Endothelial cell of umbilical vein (primary cell): Measurements from ENCODE around the gene NCK1.

Experiments used
- CTCF ChIP-seq, 2 donors: IDR thresholded peaks; 1 replicate in 1 of 2; 2 replicates in 1 of 2; pipeline ENCODE4 v1.5.1; 2011; ENCODE audit warnings: low read length in 2 of 2, mild to moderate bottlenecking in 2 of 2, moderate library complexity in 2 of 2, control low read depth in 1 of 2, inconsistent platforms in 1 of 2, low read depth in 1 of 2; ENCODE audit not compliant: insufficient read depth in 1 of 2; ENCODE audit errors: extremely low read depth in 1 of 2
- EZH2 ChIP-seq: IDR thresholded peaks from 2 replicates; pipeline ENCODE4 v1.6.1; 2012; ENCODE audit warnings: borderline replicate concordance, low read depth, mild to moderate bottlenecking, moderate library complexity, low read length, inconsistent platforms; ENCODE audit not compliant: severe bottlenecking
- JUN ChIP-seq: IDR thresholded peaks from 2 replicates; pipeline ENCODE4 v1.6.1; 2011; ENCODE audit warnings: borderline replicate concordance, low read depth; ENCODE audit not compliant: insufficient read length, insufficient read depth
- MAX ChIP-seq: IDR thresholded peaks from 2 replicates; pipeline ENCODE4 v1.6.1; 2011; ENCODE audit not compliant: insufficient read depth, insufficient read length
- MYC ChIP-seq: IDR thresholded peaks from one replicate; pipeline ENCODE4 v1.6.1; 2011; ENCODE audit warnings: mild to moderate bottlenecking, low read depth, low read length
- POLR2A ChIP-seq: IDR thresholded peaks from 2 replicates; pipeline ENCODE4 v1.6.1; 2012; ENCODE audit warnings: low read depth, mild to moderate bottlenecking, control low read depth, low read length
- POLR2AphosphoS5 ChIP-seq: IDR thresholded peaks from 2 replicates; pipeline ENCODE4 v1.6.1; 2012; ENCODE audit warnings: low read depth, mild to moderate bottlenecking, control low read depth, low read length, moderate library complexity; ENCODE audit not compliant: insufficient read depth

- no peak for TF ChIP-seq CTCF (IDR thresholded peaks at IDR 0.05; ENCODE audit: extremely low read depth in 1 of 2, insufficient read depth in 1 of 2, low read depth in 1 of 2, low read length in 2 of 2)
- TF ChIP-seq EZH2: no peak
- no peak for TF ChIP-seq POLR2A
- no peak for TF ChIP-seq MAX
- TF ChIP-seq MYC: no peak
- no peak for TF ChIP-seq POLR2AphosphoS5
- no peak for TF ChIP-seq JUN
Measured at GRCh38 chr3:136905549-136905948, 43.5 kb downstream of the NCK1 start.
